GM23338 (cell line): ENCODE measurements around the gene PGLYRP4.

ENCODE experiments used
- CREB1 ChIP-seq: fragments of 250-450 bp; sonication (Bioruptor Pico); IDR thresholded peaks from 2 replicates; pipeline ENCODE4 v1.5.0; 2020; ENCODE audit warnings: low read depth, mild to moderate bottlenecking, moderate library complexity
- EZH2 ChIP-seq: fragments of 200-600 bp; sonication (generic); IDR thresholded peaks from one replicate; pipeline ENCODE4 v1.8.0; 2017; ENCODE audit warnings: antibody characterized with exemption, mild to moderate bottlenecking, low read depth; ENCODE audit not compliant: unreplicated experiment
- EZH2phosphoT487 ChIP-seq: fragments of 200-600 bp; sonication (generic); IDR thresholded peaks from one replicate; pipeline ENCODE4 v1.8.1; 2018; ENCODE audit warnings: antibody characterized with exemption; ENCODE audit not compliant: unreplicated experiment
- JUNB ChIP-seq: IDR thresholded peaks from one replicate; pipeline ENCODE4 v1.6.1; 2016; ENCODE audit warnings: antibody characterized with exemption; ENCODE audit not compliant: unreplicated experiment
- NANOG ChIP-seq: IDR thresholded peaks from 2 replicates; pipeline ENCODE4 v1.6.1; 2016; ENCODE audit warnings: antibody characterized with exemption, borderline replicate concordance
- POLR2AphosphoS5 ChIP-seq: IDR thresholded peaks from 2 replicates; pipeline ENCODE4 v1.6.1; 2016; ENCODE audit warnings: antibody characterized with exemption, low read depth
- STAT1 ChIP-seq: IDR thresholded peaks from one replicate; pipeline ENCODE4 v1.6.1; 2016; ENCODE audit warnings: antibody characterized with exemption; ENCODE audit not compliant: unreplicated experiment
- ZNF114 ChIP-seq: fragments of 250-450 bp; sonication (Bioruptor Pico); IDR thresholded peaks from 2 replicates; pipeline ENCODE4 v1.5.0; 2020; ENCODE audit warnings: mild to moderate bottlenecking, moderate library complexity
- ZNF331 ChIP-seq: fragments of 250-450 bp; sonication (Bioruptor Pico); IDR thresholded peaks from 2 replicates; pipeline ENCODE4 v1.5.0; 2020; ENCODE audit warnings: low read depth, mild to moderate bottlenecking, moderate library complexity
- TF ChIP-seq, protein P1 (sequence below): IDR thresholded peaks from one replicate; pipeline ENCODE4 v1.6.1; 2018; ENCODE audit warnings: antibody characterized with exemption; ENCODE audit not compliant: unreplicated experiment
- TF ChIP-seq, protein P2 (sequence below), 2 experiments: fragments of 200-600 bp in 1 of 2; sonication (generic) in 1 of 2; conservative IDR thresholded peaks; 2 replicates each; pipeline versions ENCODE4 v1.5.1 to v1.6.1; 2016 to 2017; ENCODE audit warnings: antibody characterized with exemption in 2 of 2, low read depth in 2 of 2, mild to moderate bottlenecking in 2 of 2, moderate library complexity in 1 of 2
- TF ChIP-seq, protein P3 (sequence below): IDR thresholded peaks from 2 replicates; pipeline ENCODE4 v1.6.1; 2016; ENCODE audit warnings: antibody characterized with exemption
- TF ChIP-seq, protein P4 (sequence below): fragments of 250-450 bp; sonication (Bioruptor Pico); IDR thresholded peaks from 2 replicates; pipeline ENCODE4 v1.5.0; 2020; ENCODE audit warnings: mild to moderate bottlenecking, moderate library complexity

- TF ChIP-seq, protein P1, sequence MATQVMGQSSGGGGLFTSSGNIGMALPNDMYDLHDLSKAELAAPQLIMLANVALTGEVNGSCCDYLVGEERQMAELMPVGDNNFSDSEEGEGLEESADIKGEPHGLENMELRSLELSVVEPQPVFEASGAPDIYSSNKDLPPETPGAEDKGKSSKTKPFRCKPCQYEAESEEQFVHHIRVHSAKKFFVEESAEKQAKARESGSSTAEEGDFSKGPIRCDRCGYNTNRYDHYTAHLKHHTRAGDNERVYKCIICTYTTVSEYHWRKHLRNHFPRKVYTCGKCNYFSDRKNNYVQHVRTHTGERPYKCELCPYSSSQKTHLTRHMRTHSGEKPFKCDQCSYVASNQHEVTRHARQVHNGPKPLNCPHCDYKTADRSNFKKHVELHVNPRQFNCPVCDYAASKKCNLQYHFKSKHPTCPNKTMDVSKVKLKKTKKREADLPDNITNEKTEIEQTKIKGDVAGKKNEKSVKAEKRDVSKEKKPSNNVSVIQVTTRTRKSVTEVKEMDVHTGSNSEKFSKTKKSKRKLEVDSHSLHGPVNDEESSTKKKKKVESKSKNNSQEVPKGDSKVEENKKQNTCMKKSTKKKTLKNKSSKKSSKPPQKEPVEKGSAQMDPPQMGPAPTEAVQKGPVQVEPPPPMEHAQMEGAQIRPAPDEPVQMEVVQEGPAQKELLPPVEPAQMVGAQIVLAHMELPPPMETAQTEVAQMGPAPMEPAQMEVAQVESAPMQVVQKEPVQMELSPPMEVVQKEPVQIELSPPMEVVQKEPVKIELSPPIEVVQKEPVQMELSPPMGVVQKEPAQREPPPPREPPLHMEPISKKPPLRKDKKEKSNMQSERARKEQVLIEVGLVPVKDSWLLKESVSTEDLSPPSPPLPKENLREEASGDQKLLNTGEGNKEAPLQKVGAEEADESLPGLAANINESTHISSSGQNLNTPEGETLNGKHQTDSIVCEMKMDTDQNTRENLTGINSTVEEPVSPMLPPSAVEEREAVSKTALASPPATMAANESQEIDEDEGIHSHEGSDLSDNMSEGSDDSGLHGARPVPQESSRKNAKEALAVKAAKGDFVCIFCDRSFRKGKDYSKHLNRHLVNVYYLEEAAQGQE: no peak
- TF ChIP-seq, protein P2, sequence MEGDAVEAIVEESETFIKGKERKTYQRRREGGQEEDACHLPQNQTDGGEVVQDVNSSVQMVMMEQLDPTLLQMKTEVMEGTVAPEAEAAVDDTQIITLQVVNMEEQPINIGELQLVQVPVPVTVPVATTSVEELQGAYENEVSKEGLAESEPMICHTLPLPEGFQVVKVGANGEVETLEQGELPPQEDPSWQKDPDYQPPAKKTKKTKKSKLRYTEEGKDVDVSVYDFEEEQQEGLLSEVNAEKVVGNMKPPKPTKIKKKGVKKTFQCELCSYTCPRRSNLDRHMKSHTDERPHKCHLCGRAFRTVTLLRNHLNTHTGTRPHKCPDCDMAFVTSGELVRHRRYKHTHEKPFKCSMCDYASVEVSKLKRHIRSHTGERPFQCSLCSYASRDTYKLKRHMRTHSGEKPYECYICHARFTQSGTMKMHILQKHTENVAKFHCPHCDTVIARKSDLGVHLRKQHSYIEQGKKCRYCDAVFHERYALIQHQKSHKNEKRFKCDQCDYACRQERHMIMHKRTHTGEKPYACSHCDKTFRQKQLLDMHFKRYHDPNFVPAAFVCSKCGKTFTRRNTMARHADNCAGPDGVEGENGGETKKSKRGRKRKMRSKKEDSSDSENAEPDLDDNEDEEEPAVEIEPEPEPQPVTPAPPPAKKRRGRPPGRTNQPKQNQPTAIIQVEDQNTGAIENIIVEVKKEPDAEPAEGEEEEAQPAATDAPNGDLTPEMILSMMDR (conservative IDR thresholded peaks at IDR 0.05; ENCODE audit: low read depth in 2 of 2): no peak
- no peak for TF ChIP-seq EZH2
- TF ChIP-seq EZH2phosphoT487: no peak
- TF ChIP-seq CREB1 (CRISPR knock-in tag): no peak
- no peak for TF ChIP-seq POLR2AphosphoS5
- TF ChIP-seq JUNB: no peak
- TF ChIP-seq NANOG: no peak
- TF ChIP-seq STAT1: no peak
- TF ChIP-seq, protein P3, sequence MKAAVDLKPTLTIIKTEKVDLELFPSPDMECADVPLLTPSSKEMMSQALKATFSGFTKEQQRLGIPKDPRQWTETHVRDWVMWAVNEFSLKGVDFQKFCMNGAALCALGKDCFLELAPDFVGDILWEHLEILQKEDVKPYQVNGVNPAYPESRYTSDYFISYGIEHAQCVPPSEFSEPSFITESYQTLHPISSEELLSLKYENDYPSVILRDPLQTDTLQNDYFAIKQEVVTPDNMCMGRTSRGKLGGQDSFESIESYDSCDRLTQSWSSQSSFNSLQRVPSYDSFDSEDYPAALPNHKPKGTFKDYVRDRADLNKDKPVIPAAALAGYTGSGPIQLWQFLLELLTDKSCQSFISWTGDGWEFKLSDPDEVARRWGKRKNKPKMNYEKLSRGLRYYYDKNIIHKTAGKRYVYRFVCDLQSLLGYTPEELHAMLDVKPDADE: no peak
- TF ChIP-seq ZNF114: no peak
- TF ChIP-seq ZNF331: no peak
- TF ChIP-seq, protein P4, sequence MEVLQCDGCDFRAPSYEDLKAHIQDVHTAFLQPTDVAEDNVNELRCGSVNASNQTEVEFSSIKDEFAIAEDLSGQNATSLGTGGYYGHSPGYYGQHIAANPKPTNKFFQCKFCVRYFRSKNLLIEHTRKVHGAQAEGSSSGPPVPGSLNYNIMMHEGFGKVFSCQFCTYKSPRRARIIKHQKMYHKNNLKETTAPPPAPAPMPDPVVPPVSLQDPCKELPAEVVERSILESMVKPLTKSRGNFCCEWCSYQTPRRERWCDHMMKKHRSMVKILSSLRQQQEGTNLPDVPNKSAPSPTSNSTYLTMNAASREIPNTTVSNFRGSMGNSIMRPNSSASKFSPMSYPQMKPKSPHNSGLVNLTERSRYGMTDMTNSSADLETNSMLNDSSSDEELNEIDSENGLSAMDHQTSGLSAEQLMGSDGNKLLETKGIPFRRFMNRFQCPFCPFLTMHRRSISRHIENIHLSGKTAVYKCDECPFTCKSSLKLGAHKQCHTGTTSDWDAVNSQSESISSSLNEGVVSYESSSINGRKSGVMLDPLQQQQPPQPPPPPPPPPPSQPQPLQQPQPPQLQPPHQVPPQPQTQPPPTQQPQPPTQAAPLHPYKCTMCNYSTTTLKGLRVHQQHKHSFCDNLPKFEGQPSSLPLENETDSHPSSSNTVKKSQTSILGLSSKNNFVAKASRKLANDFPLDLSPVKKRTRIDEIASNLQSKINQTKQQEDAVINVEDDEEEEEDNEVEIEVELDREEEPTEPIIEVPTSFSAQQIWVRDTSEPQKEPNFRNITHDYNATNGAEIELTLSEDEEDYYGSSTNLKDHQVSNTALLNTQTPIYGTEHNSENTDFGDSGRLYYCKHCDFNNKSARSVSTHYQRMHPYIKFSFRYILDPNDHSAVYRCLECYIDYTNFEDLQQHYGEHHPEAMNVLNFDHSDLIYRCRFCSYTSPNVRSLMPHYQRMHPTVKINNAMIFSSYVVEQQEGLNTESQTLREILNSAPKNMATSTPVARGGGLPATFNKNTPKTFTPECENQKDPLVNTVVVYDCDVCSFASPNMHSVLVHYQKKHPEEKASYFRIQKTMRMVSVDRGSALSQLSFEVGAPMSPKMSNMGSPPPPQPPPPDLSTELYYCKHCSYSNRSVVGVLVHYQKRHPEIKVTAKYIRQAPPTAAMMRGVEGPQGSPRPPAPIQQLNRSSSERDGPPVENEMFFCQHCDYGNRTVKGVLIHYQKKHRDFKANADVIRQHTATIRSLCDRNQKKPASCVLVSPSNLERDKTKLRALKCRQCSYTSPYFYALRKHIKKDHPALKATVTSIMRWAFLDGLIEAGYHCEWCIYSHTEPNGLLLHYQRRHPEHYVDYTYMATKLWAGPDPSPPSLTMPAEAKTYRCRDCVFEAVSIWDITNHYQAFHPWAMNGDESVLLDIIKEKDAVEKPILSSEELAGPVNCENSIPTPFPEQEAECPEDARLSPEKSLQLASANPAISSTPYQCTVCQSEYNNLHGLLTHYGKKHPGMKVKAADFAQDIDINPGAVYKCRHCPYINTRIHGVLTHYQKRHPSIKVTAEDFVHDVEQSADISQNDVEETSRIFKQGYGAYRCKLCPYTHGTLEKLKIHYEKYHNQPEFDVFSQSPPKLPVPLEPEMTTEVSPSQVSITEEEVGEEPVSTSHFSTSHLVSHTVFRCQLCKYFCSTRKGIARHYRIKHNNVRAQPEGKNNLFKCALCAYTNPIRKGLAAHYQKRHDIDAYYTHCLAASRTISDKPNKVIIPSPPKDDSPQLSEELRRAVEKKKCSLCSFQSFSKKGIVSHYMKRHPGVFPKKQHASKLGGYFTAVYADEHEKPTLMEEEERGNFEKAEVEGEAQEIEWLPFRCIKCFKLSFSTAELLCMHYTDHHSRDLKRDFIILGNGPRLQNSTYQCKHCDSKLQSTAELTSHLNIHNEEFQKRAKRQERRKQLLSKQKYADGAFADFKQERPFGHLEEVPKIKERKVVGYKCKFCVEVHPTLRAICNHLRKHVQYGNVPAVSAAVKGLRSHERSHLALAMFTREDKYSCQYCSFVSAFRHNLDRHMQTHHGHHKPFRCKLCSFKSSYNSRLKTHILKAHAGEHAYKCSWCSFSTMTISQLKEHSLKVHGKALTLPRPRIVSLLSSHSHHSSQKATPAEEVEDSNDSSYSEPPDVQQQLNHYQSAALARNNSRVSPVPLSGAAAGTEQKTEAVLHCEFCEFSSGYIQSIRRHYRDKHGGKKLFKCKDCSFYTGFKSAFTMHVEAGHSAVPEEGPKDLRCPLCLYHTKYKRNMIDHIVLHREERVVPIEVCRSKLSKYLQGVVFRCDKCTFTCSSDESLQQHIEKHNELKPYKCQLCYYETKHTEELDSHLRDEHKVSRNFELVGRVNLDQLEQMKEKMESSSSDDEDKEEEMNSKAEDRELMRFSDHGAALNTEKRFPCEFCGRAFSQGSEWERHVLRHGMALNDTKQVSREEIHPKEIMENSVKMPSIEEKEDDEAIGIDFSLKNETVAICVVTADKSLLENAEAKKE (CRISPR knock-in tag): no peak
Observed at GRCh38 chr1:153359241-153359640, 10.6 kb upstream of the PGLYRP4 start.
